ENCODE results near the gene KCTD7.
"Not testable (repeated sequence)": the region's sequence is repeated elsewhere in the genome, so short reads cannot be mapped to it uniquely, and the experiment has no call there.

The KCTD7 gene

DNA sequence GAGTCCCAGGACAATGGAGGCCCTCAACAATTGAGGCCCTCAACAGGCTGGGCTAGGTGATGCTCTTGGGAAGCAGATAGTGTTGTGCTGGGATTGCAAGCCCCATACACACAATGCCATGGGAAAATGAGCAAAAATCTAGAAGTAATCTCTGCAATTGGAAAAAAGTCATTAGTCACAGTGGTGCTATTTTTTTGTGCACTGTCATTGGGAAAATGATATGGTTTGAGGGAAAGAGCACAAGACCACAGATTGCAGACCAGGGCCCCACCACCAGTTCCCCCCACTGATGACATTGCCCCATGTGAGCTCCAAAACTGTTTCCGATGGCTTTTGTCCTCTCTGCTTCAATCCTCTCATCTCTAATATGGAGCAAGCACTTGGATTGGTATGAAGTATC, 1.9 kb downstream of the KCTD7 start:
- no peak overlapping the region for H3K4me3 ChIP-seq (ENCODE audit: low read depth in 1 of 2, low read length in 2 of 2)
- H3K4me1 ChIP-seq (ENCODE audit: insufficient read depth, low read length): peaks cover 40% of the 10 kb centered on the region
- TF ChIP-seq, protein P1, sequence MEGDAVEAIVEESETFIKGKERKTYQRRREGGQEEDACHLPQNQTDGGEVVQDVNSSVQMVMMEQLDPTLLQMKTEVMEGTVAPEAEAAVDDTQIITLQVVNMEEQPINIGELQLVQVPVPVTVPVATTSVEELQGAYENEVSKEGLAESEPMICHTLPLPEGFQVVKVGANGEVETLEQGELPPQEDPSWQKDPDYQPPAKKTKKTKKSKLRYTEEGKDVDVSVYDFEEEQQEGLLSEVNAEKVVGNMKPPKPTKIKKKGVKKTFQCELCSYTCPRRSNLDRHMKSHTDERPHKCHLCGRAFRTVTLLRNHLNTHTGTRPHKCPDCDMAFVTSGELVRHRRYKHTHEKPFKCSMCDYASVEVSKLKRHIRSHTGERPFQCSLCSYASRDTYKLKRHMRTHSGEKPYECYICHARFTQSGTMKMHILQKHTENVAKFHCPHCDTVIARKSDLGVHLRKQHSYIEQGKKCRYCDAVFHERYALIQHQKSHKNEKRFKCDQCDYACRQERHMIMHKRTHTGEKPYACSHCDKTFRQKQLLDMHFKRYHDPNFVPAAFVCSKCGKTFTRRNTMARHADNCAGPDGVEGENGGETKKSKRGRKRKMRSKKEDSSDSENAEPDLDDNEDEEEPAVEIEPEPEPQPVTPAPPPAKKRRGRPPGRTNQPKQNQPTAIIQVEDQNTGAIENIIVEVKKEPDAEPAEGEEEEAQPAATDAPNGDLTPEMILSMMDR (IDR thresholded peaks at IDR 0.05; ENCODE audit: borderline replicate concordance, extremely low read depth, low read length, poor library complexity, severe bottlenecking): no peak
- no peak for TF ChIP-seq EZH2 (IDR thresholded peaks at IDR 0.05; ENCODE audit: borderline replicate concordance, low read depth, low read length, severe bottlenecking)
- no peak overlapping the region for H3K9ac ChIP-seq (ENCODE audit: low read depth, low read length)
- no peaks in the 10 kb centered on the region for H3K27me3 ChIP-seq (ENCODE audit: insufficient read depth, low read length, poor library complexity)
- DNase-seq: no peak
- ATAC-seq (ENCODE audit: insufficient read depth, low read depth): no peak
- no peak overlapping the region for H2AFZ ChIP-seq (ENCODE audit: low read depth, low read length)
- H4K20me1 ChIP-seq (ENCODE audit: insufficient read depth, low read length): peaks cover 8% of the 10 kb centered on the region; the same call in 1 of the 2 replicates
- peak overlapping the region; percentile 75 for H3K4me2 ChIP-seq (ENCODE audit: insufficient read depth, low read length)
- no peak overlapping the region for H3K27ac ChIP-seq (ENCODE audit: low read length)
- H3K36me3 ChIP-seq (ENCODE audit: insufficient read depth, low read length): no peaks in the 10 kb centered on the region
- no peaks in the 10 kb centered on the region for H3K79me2 ChIP-seq (ENCODE audit: insufficient read depth, low read length)
- H3K9me3 ChIP-seq (ENCODE audit: insufficient read depth, low read length, severe bottlenecking): no peaks in the 10 kb centered on the region

GRCh38 chr7:66631471-66631870, 2.8 kb downstream of the KCTD7 start:
- Histone ChIP-seq H3K4me2 (ENCODE audit: insufficient read depth, low read length) (peak overlapping the region; percentile 75), H3K27me3 (ENCODE audit: insufficient read depth, low read length, poor library complexity) (no peaks in the 10 kb centered on the region), H3K36me3 (ENCODE audit: insufficient read depth, low read length) (no peaks in the 10 kb centered on the region), H3K79me2 (ENCODE audit: insufficient read depth, low read length) (no peaks in the 10 kb centered on the region), H2AFZ (ENCODE audit: low read depth, low read length) (no peak overlapping the region), H4K20me1 (ENCODE audit: insufficient read depth, low read length) (peaks cover 8% of the 10 kb centered on the region; the same call in 1 of the 2 replicates), H3K4me1 (ENCODE audit: insufficient read depth, low read length) (peaks cover 40% of the 10 kb centered on the region), H3K9me3 (ENCODE audit: insufficient read depth, low read length, severe bottlenecking) (no peaks in the 10 kb centered on the region), H3K27ac (ENCODE audit: low read length) (0 out of 2 replicates have a peak overlapping the region, but pooled peaks have one; percentile 20), H3K4me3 (ENCODE audit: low read depth in 1 of 2, low read length in 2 of 2) (0 out of 4 replicates have a peak overlapping the region, but pooled peaks of 1 of the 2 experiments have one; percentile 1), H3K9ac (ENCODE audit: low read depth, low read length) (peak overlapping the region; percentile 17; the same call in 1 of the 2 replicates)
- DNase-seq (peak; percentile 33), ATAC-seq (ENCODE audit: insufficient read depth, low read depth) (no peak; the same call in 2 of the 3 replicates)
- TF ChIP-seq, protein P1 (IDR thresholded peaks at IDR 0.05; ENCODE audit: borderline replicate concordance, extremely low read depth, low read length, poor library complexity, severe bottlenecking): no peak
- no peak for TF ChIP-seq EZH2 (IDR thresholded peaks at IDR 0.05; ENCODE audit: borderline replicate concordance, low read depth, low read length, severe bottlenecking)

- Histone ChIP-seq H3K36me3 (ENCODE audit: insufficient read depth, low read length) (peaks cover 19% of the 10 kb centered on the region), H3K27ac (ENCODE audit: low read length) (no peak overlapping the region), H3K4me3 (ENCODE audit: low read depth in 1 of 2, low read length in 2 of 2) (no peak overlapping the region), H2AFZ (ENCODE audit: low read depth, low read length) (no peak overlapping the region), H3K4me1 (ENCODE audit: insufficient read depth, low read length) (peaks cover 26% of the 10 kb centered on the region), H4K20me1 (ENCODE audit: insufficient read depth, low read length) (peaks cover 8% of the 10 kb centered on the region; the same call in 1 of the 2 replicates), H3K9me3 (ENCODE audit: insufficient read depth, low read length, severe bottlenecking) (no peaks in the 10 kb centered on the region), H3K27me3 (ENCODE audit: insufficient read depth, low read length, poor library complexity) (no peaks in the 10 kb centered on the region), H3K4me2 (ENCODE audit: insufficient read depth, low read length) (no peak overlapping the region), H3K79me2 (ENCODE audit: insufficient read depth, low read length) (no peaks in the 10 kb centered on the region), H3K9ac (ENCODE audit: low read depth, low read length) (no peak overlapping the region)
- DNase-seq: no peak
- no peak for ATAC-seq (ENCODE audit: insufficient read depth, low read depth)
- TF ChIP-seq EZH2 (IDR thresholded peaks at IDR 0.05; ENCODE audit: borderline replicate concordance, low read depth, low read length, severe bottlenecking): no peak
- TF ChIP-seq, protein P1 (IDR thresholded peaks at IDR 0.05; ENCODE audit: borderline replicate concordance, extremely low read depth, low read length, poor library complexity, severe bottlenecking): no peak
These were observed 6.1 kb downstream of the KCTD7 start for GRCh38 chr7:66634816-66635215.

GRCh38 chr7:66635322-66635981, 6.8 kb downstream of the KCTD7 start:
- not testable (repeated sequence) for H3K27ac ChIP-seq (ENCODE audit: low read length); H3K4me2 ChIP-seq (ENCODE audit: insufficient read depth, low read length); H4K20me1 ChIP-seq (ENCODE audit: insufficient read depth, low read length); ATAC-seq (ENCODE audit: insufficient read depth, low read depth); H3K4me3 ChIP-seq (ENCODE audit: low read depth in 1 of 2, low read length in 2 of 2); H3K79me2 ChIP-seq (ENCODE audit: insufficient read depth, low read length); H2AFZ ChIP-seq (ENCODE audit: low read depth, low read length); H3K9me3 ChIP-seq (ENCODE audit: insufficient read depth, low read length, severe bottlenecking); H3K9ac ChIP-seq (ENCODE audit: low read depth, low read length); DNase-seq; H3K27me3 ChIP-seq (ENCODE audit: insufficient read depth, low read length, poor library complexity)
- H3K36me3 ChIP-seq (ENCODE audit: insufficient read depth, low read length): peaks cover 20% of the 10 kb centered on the region
- peaks cover 20% of the 10 kb centered on the region for H3K4me1 ChIP-seq (ENCODE audit: insufficient read depth, low read length)

DNA sequence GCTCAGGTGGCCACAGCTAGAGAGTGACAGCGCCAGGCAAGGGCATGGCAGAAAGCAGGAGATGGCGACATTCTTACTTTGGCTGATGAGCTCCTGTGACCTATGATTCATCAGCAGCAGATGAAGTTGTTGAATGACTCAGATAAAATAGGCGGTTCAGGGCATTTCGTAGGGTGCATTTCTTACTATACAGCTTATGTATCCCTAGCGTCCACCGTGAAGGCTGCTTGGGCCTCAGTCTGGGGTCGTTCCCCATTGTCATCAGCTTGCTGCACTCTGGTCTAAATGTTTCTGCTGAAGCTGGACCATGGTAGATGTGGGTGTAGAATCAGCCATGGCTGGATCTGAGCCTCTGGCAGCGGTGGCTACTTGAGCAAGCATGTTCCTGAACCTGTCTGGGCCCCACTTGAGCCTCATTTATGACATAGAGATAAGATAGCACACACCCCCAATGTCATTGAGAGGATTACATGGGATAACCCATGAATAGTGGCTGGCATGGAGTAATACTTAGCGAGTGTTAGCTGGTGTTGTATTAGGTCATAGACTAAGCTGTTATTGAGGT, 7.4 kb downstream of the KCTD7 start:
- H3K27ac ChIP-seq (ENCODE audit: low read length); H3K9me3 ChIP-seq (ENCODE audit: insufficient read depth, low read length, severe bottlenecking); ATAC-seq (ENCODE audit: insufficient read depth, low read depth); H3K4me3 ChIP-seq (ENCODE audit: low read depth in 1 of 2, low read length in 2 of 2); H4K20me1 ChIP-seq (ENCODE audit: insufficient read depth, low read length); DNase-seq; H3K27me3 ChIP-seq (ENCODE audit: insufficient read depth, low read length, poor library complexity); H3K79me2 ChIP-seq (ENCODE audit: insufficient read depth, low read length); H3K4me2 ChIP-seq (ENCODE audit: insufficient read depth, low read length); H2AFZ ChIP-seq (ENCODE audit: low read depth, low read length); H3K9ac ChIP-seq (ENCODE audit: low read depth, low read length): not testable (repeated sequence)
- Histone ChIP-seq H3K36me3 (ENCODE audit: insufficient read depth, low read length) (peaks cover 24% of the 10 kb centered on the region), H3K4me1 (ENCODE audit: insufficient read depth, low read length) (peaks cover 13% of the 10 kb centered on the region)
